GM19463 (cell line): Measurements from ENCODE around the gene CPNE2.

ENCODE experiments used
- ATAC-seq: cut with Tn5 transposase; IDR thresholded peaks from one replicate; pipeline ENCODE4 v1.9.1; 2021; ENCODE audit warnings: mild to moderate bottlenecking, moderate library complexity; ENCODE audit not compliant: unreplicated experiment

CPNE2 gene

DNA sequence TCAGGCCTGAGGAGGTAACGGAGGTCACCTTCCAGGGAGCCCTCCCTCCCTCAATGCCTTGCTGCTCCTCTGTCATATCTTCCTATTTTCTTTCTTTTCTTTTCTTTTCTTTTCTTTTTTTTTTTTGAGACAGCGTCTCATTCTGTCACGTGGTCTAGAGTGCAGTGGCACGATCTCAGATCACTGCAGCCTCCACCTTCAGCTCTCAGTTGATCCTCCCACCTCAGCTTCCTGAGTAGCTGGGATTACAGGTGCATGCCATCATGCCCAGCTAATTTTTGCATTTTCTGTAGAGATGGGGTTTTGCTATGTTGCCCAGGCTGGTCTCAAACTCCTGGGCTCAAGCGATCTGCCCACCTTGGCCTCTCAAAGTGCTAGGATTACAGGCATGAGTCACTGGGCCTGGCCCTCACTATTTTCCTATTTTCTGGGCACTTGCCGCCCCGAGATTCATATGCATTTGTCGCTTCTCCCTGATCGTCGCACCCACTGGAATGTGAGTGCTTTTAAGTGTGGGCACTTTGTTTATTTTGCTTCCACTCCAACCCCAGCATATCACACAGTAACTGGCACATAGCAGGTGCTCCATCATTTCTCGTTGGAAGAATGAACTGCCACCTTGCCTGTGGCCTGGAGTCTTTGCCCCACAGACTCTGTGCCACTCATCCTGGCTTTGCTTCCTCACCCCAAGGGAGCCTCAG lies 31.7 kb downstream of the CPNE2 start:
- no peak for ATAC-seq

DNA sequence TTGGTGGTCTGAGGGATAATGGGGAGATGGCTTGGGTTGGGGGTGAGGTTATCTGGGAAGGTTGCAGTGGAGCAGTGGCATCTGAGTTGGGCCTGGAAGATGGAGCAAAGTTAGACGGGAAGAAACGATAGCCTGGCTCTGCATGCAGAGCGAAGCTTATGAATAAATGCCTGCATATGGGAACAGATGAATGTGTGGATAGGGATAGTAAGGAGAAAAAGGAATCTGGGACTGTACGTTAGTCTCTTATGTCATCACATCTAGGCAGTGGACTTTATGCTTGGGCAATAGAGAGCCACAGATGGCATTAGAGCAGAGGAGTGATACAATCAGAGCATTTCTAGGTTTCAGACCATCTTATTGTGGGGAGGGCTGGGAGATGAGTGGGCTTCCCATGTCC lies 33.0 kb downstream of the CPNE2 start:
- ATAC-seq: no peak

DNA sequence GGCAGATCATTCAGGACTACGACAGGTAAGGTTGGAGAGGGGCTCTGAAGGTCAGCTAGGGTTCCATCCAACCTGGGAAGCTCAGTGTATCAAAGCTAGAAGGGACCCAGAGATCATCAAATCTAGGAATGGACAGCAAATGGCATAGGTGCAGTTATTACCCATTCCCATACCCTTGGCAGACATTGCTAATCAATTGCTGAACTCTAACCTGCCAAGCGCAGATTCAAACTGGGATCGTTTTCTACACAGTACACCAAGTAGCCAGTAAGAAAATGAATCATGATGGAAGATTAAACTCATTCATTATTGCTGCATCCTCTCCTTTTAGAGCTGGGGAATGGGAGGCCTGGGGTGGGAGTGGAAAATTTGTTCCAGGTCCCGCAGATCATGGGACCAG lies 33.6 kb downstream of the CPNE2 start:
- no peak for ATAC-seq

DNA sequence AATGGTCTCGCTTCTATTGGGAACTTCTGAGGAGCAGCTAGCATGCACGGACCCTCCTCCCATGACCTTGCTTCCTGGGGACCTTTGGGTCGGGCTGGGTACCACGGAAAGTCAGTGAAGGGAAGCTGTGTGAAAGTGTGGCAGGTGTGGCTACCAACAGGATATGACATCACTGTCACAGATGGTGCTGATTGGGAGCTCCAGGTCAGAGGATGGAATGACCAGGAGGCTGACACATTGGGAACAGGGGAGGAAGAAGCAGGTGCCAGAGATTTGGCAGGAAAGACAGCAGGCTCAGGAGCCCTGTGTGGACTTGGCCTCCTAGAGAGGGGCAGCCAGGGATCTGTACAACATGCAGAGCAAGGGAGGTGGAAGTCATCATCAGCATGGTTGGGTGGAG lies 34.0 kb downstream of the CPNE2 start:
- no peak for ATAC-seq

- ATAC-seq: peak; percentile 70
Observed at GRCh38 chr16:57127037-57127763, 34.8 kb downstream of the CPNE2 start.

GRCh38 chr16:57127836-57128235 lies 35.5 kb downstream of the CPNE2 start:
- no peak for ATAC-seq

- peak; percentile 46 for ATAC-seq
Observed at GRCh38 chr16:57128771-57129389, 36.5 kb downstream of the CPNE2 start.

- ATAC-seq: no peak
Observed at GRCh38 chr16:57130950-57131321, 38.6 kb downstream of the CPNE2 start.

GRCh38 chr16:57131351-57131970 lies 39.1 kb downstream of the CPNE2 start:
- ATAC-seq: no peak

GRCh38 chr16:57132470-57132869 lies 40.1 kb downstream of the CPNE2 start:
- no peak for ATAC-seq

DNA sequence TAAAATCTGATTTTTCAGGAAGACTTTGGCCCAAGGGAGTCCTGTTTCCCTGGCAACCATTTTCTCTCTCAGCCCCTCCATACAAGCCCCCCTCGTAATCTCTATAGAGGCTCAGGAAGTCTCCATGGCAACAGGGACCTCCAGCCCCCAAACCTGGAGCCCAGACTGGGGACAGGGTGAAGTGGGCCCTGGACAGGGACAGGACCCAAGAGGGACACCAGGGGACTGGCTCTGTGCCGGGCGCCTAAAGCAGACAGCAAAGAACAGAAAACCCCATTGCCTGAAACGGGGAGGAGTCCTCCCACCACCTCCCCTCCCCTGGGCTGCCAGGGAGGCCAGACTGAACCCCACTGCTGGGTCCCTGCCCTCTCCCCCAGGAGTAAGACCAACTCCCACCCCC lies 40.6 kb downstream of the CPNE2 start:
- ATAC-seq: no peak

- no peak for ATAC-seq
Observed at GRCh38 chr16:57133886-57134285, 41.5 kb downstream of the CPNE2 start.

- ATAC-seq: no peak
Observed at GRCh38 chr16:57134982-57135381, 42.6 kb downstream of the CPNE2 start.

DNA sequence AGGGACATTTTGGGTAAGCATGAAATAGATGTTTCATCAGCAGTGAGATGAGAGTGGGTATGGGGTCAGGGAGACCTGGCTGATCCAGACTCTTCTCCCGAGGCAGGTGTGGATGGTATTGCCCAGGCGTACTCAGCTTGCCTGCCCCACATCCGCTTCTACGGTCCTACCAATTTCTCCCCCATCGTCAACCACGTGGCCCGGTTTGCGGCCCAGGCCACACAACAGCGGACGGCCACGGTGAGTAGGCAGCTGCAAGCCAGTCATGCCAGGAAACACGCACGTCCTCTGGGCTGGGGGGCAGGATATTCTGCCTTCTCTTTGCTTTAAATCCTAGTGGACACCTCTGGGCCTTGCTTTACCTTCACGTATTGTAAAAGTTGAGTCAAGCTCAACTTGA lies 44.7 kb downstream of the CPNE2 start:
- no peak for ATAC-seq

GRCh38 chr16:57137566-57138273 lies 45.3 kb downstream of the CPNE2 start:
- ATAC-seq: no peak

DNA sequence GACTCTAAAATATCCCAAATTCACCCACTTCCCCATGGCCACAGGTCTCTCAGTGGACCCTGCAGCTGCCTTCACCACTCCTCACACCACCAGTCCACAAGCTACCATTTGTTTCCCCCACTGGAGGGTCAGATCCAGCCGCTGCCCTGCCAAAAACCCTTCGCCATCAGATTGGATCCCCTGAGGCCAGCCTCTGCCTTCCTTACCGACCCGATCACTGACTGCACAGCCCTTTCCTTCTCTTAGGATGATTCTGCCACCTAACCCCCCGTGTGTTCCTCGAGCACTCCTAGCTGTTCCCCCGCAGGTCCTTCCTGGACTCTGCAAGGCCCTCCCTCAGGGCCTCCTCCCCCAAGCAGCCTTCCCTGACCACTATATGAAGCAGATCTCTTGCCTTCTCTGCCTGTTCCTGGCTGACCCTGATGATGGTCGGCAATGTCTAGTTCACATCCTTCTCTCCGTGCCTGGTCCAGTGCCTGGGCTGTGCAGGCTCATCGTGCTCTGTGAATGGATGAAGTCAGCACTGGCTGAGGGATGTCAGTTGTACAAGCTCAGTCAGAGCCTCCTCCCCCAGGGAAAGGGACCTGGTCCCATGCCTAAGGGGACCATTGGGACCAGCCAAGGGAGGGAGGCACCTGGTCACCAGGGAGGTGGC lies 46.0 kb downstream of the CPNE2 start:
- no peak for ATAC-seq

- ATAC-seq: no peak
Observed at GRCh38 chr16:57140931-57141668, 48.7 kb downstream of the CPNE2 start.

DNA sequence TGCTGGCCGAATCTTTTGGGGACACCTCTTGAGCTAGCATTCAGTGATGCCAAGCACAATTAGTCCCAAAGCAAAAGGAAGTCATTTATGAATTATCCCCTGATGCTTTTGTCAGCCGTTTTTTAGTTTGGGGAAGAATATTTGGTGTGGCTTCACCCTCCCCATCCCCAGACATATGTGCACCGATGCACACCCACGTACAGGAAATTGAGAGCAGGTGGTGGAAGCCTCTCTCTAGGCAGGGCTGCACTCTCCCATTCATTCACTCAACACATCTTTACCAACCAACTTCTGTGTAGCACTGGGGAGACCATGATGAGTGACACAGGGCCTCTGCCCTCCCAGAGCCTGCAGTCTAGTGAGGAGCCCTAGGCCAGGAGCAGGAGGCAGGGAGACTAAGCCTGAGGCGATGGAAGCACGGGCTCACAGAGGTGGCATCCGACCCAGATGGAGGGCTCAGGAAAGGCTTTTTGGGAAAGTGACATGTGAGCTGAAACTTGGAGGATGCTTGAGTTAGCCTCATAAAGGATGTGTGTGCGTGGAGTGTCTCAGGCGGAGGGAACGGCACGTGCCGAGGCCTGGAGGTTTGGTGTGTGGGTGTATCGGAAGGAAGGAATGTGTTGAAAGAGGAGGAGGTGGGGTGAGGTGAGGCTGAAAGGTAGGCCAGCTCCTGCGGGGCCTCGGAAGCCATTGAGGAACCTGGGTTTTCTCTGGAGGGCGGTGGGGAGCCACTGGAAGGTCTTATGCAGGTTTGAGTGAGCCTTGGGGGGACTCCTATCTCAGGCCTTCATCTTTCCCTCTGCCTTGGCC lies 49.6 kb downstream of the CPNE2 start:
- ATAC-seq: peak; percentile 75
